DND-41 (cell line): ENCODE results near the gene DDX25.

ENCODE experiments used
- EZH2 ChIP-seq: IDR thresholded peaks from 3 replicates; pipeline ENCODE4 v1.6.1; 2012; ENCODE audit warnings: borderline replicate concordance, low read depth, mild to moderate bottlenecking, moderate library complexity, low read length, inconsistent platforms; ENCODE audit not compliant: severe bottlenecking
- TF ChIP-seq, protein P1 (sequence below): IDR thresholded peaks from 2 replicates; pipeline ENCODE4 v1.5.1; 2012; ENCODE audit warnings: borderline replicate concordance, low read length, moderate library complexity, mild to moderate bottlenecking; ENCODE audit not compliant: poor library complexity, severe bottlenecking; ENCODE audit errors: extremely low read depth

DNA sequence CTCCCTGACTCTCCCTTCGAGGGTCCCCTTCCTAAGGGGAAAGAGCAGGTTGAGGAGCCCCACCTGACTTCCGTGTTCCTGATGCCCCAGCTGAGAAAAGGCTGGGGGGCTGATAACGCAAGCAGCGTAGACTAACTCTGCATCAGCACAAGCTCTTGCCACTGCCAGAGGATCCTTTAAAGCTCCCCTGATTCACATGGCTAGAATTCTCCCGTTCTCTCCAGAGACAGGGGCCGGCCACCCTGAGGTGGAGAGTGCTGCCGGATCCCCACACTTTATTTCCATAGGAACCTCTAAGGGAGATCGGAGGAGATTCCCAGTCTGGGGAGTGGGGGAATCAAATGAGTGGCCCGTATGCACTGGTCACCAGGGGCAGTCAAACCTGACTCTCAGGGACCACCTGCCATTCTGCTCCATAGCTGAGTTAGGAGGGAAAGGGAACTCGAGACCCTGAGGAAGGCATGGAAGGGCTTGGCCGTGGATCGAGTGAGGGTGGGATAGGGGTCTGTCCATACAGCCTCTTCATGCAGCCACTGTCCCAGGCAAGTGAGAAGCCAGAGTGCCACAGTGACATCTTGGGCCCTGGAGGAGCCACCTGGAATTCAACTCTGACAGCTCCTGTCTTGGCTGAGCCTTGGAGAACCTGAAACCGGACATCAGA, 40.2 kb downstream of the DDX25 start:
- TF ChIP-seq, protein P1, sequence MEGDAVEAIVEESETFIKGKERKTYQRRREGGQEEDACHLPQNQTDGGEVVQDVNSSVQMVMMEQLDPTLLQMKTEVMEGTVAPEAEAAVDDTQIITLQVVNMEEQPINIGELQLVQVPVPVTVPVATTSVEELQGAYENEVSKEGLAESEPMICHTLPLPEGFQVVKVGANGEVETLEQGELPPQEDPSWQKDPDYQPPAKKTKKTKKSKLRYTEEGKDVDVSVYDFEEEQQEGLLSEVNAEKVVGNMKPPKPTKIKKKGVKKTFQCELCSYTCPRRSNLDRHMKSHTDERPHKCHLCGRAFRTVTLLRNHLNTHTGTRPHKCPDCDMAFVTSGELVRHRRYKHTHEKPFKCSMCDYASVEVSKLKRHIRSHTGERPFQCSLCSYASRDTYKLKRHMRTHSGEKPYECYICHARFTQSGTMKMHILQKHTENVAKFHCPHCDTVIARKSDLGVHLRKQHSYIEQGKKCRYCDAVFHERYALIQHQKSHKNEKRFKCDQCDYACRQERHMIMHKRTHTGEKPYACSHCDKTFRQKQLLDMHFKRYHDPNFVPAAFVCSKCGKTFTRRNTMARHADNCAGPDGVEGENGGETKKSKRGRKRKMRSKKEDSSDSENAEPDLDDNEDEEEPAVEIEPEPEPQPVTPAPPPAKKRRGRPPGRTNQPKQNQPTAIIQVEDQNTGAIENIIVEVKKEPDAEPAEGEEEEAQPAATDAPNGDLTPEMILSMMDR = no peak
- no peak for TF ChIP-seq EZH2
